Keratinocyte (primary cell): ENCODE measurements around the gene BICD1. TPM values are rescaled to one million over a fixed set of nuclear protein-coding genes. Genes with fewer than 3 reads are reported as not detected.

Source experiments
- DNase-seq: peaks from one replicate; pipeline ENCODE4 v3.0.0-alpha.2; 2011; ENCODE audit warnings: low read depth, missing footprints, low spot score
- FAIRE-seq: peaks from 2 replicates; lab custom pipeline; 2011; peaks lifted over from hg19 to GRCh38; lab: Jason Lieb, UNC
- H2AFZ ChIP-seq: 2 replicates; pipeline ENCODE4 v1.6.0; 2012; ENCODE audit warnings: low read length, control low read depth, inconsistent platforms; ENCODE audit not compliant: control insufficient read depth
- H3K27ac ChIP-seq: 2 replicates; pipeline ENCODE4 v1.5.1; 2011; ENCODE audit warnings: low read length; ENCODE audit not compliant: control insufficient read depth, insufficient read depth
- H3K27me3 ChIP-seq: 3 replicates; pipeline ENCODE4 v1.6.0; 2011; ENCODE audit warnings: low read length; ENCODE audit not compliant: control insufficient read depth, insufficient read depth; ENCODE audit errors: extremely low read depth
- H3K36me3 ChIP-seq, 2 experiments: 2 replicates in 1 of 2; 3 replicates in 1 of 2; pipeline ENCODE4 v1.5.1; 2011; ENCODE audit warnings: low read length in 2 of 2, mild to moderate bottlenecking in 1 of 2; ENCODE audit not compliant: control insufficient read depth in 2 of 2, insufficient read depth in 2 of 2; ENCODE audit errors: extremely low read depth in 1 of 2
- H3K4me1 ChIP-seq: 3 replicates; pipeline ENCODE4 v1.5.1; 2011; ENCODE audit warnings: low read length; ENCODE audit not compliant: control insufficient read depth, insufficient read depth; ENCODE audit errors: extremely low read depth
- H3K4me2 ChIP-seq: 3 replicates; pipeline ENCODE4 v1.6.0; 2011; ENCODE audit warnings: low read depth, low read length; ENCODE audit not compliant: control insufficient read depth, insufficient read depth; ENCODE audit errors: extremely low read depth
- H3K4me3 ChIP-seq, 3 experiments: fragments of 200-600 bp in 1 of 3; sonication (generic) in 1 of 3; 2 replicates in 2 of 3; 3 replicates in 1 of 3; pipeline ENCODE4 v1.5.1; 2011 to 2016; ENCODE audit warnings: low read length in 3 of 3, mild to moderate bottlenecking in 3 of 3, control low read depth in 2 of 3, inconsistent platforms in 1 of 3, low read depth in 1 of 3, mixed read lengths in 1 of 3, mixed run types in 1 of 3, moderate library complexity in 1 of 3; ENCODE audit not compliant: control insufficient read depth in 2 of 3, insufficient read depth in 2 of 3; ENCODE audit errors: extremely low read depth in 1 of 3
- H3K79me2 ChIP-seq: 2 replicates; pipeline ENCODE4 v1.6.0; 2012; ENCODE audit warnings: low read length; ENCODE audit not compliant: control insufficient read depth, insufficient read depth
- H3K9ac ChIP-seq: 3 replicates; pipeline ENCODE4 v1.6.0; 2011; ENCODE audit warnings: low read length; ENCODE audit not compliant: control insufficient read depth, insufficient read depth; ENCODE audit errors: extremely low read depth
- H3K9me1 ChIP-seq: 3 replicates; pipeline ENCODE4 v1.6.0; 2011; ENCODE audit warnings: low read length; ENCODE audit not compliant: control insufficient read depth, insufficient read depth; ENCODE audit errors: extremely low read depth
- H3K9me3 ChIP-seq: 2 replicates; pipeline ENCODE4 v1.5.1; 2012; ENCODE audit warnings: low read depth, low read length; ENCODE audit not compliant: control insufficient read depth
- H4K20me1 ChIP-seq: 3 replicates; pipeline ENCODE4 v1.6.0; 2011; ENCODE audit warnings: low read length; ENCODE audit not compliant: control insufficient read depth, insufficient read depth; ENCODE audit errors: extremely low read depth
- EZH2 ChIP-seq: IDR thresholded peaks from one replicate; pipeline ENCODE4 v1.6.1; 2012; ENCODE audit warnings: inconsistent platforms, mild to moderate bottlenecking, low read length, moderate library complexity
- dilution Hi-C: fragments of 300-500 bp; cut with MboI; formaldehyde crosslinking; loops from one replicate; pipeline ENCODE4 v1.7.0; 2020; ENCODE audit warnings: low sequenced_read_pairs; ENCODE audit not compliant: extremely low pct_ligation_motif_present
- polyA plus RNA-seq, 5 experiments: library from polyadenylated mRNA; depleted of rRNA in 3 of 5; stranded (reverse) in 3 of 5; stranded (forward) in 1 of 5; unstranded in 1 of 5; fragments of >200 nt; gene quantifications; 1 replicate in 1 of 5; 2 replicates in 3 of 5; 3 replicates in 1 of 5; pipeline versions ENCODE4 v1.2.1 to v1.2.3, GENCODE V29; 2011 to 2012; ENCODE audit warnings: missing spikeins in 2 of 5, low read depth in 1 of 5, low replicate concordance in 1 of 5
- TF ChIP-seq, protein P1 (sequence below), 3 experiments: IDR thresholded peaks in 1 of 3; conservative IDR thresholded peaks in 1 of 3; optimal IDR thresholded peaks in 1 of 3; 2 replicates in 2 of 3; 3 replicates in 1 of 3; pipeline versions ENCODE3 to v1.5.1; 2011; ENCODE audit warnings: low read length in 3 of 3, mild to moderate bottlenecking in 3 of 3, moderate library complexity in 2 of 3, control low read depth in 1 of 3, inconsistent platforms in 1 of 3; ENCODE audit not compliant: insufficient read depth in 2 of 3; ENCODE audit errors: extremely low read depth in 1 of 3

The BICD1 gene
- polyA plus RNA-seq, 1 donor (not counting 4 experiments of a cell fraction or from before 2014, with no cell fraction given) = 10.2 TPM

DNA sequence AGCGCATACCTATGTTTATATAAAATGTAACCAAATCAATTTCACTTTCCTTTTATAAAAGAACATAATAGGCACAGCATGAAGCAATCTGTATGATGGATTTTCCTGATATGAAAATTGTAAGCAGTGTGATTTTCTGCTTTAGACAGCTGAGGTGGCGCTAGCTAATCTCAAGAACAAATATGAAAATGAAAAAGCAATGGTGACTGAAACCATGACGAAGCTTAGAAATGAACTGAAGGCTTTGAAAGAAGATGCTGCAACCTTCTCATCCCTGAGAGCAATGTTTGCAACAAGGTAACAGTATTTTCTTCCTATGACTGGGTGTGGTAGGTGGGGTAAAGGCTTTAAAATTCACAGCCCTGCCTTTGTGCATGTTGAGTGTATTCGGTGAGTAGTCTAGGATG lies 227.7 kb downstream of the BICD1 start:
- Histone ChIP-seq H3K9me1 (no peaks in the 10 kb centered on the region), H3K36me3 (peaks cover 5% of the 10 kb centered on the region in 2 experiments), H3K4me2 (no peak overlapping the region), H3K9ac (no peak overlapping the region), H3K27me3 (no peaks in the 10 kb centered on the region), H3K4me1 (peaks cover 12% of the 10 kb centered on the region), H2AFZ (no peak overlapping the region), H3K79me2 (no peaks in the 10 kb centered on the region), H3K27ac (no peak overlapping the region), H3K9me3 (no peaks in the 10 kb centered on the region), H3K4me3 (no peak overlapping the region), H4K20me1 (no peaks in the 10 kb centered on the region)
- DNase-seq = no peak
- TF ChIP-seq, protein P1, sequence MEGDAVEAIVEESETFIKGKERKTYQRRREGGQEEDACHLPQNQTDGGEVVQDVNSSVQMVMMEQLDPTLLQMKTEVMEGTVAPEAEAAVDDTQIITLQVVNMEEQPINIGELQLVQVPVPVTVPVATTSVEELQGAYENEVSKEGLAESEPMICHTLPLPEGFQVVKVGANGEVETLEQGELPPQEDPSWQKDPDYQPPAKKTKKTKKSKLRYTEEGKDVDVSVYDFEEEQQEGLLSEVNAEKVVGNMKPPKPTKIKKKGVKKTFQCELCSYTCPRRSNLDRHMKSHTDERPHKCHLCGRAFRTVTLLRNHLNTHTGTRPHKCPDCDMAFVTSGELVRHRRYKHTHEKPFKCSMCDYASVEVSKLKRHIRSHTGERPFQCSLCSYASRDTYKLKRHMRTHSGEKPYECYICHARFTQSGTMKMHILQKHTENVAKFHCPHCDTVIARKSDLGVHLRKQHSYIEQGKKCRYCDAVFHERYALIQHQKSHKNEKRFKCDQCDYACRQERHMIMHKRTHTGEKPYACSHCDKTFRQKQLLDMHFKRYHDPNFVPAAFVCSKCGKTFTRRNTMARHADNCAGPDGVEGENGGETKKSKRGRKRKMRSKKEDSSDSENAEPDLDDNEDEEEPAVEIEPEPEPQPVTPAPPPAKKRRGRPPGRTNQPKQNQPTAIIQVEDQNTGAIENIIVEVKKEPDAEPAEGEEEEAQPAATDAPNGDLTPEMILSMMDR (optimal IDR thresholded peaks at IDR 0.05 in 1 of 3, IDR thresholded peaks at IDR 0.05 in 1 of 3, conservative IDR thresholded peaks at IDR 0.05 in 1 of 3; ENCODE audit: extremely low read depth in 1 of 3, insufficient read depth in 2 of 3, low read length in 3 of 3) = no peak
- no peak for TF ChIP-seq EZH2
- no peak for FAIRE-seq
- dilution Hi-C loops = no loop called here

DNA sequence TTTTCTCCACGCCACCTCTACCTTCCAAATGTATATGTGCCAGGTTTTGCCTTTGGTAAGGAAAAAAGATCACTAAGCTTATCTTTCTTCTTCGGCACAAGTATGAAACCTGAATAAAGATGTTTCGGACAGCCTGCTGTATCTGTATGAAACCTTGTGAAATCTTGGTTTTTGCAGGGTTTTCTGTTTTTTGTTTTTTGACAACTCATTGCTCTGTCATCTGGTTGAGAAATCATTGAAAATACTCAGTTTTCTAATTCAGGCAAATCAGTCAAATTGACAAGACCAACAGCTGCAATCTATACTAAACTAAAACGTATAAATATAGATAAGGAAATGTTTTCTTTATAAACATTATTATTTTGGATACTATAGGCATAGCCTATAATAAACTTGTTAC lies 229.6 kb downstream of the BICD1 start:
- H4K20me1 ChIP-seq = no peaks in the 10 kb centered on the region
- H3K27ac ChIP-seq = no peak overlapping the region
- FAIRE-seq (no peak), DNase-seq (no peak)
- H3K9ac ChIP-seq = no peak overlapping the region
- no peaks in the 10 kb centered on the region for H3K9me1 ChIP-seq
- H3K4me1 ChIP-seq = peaks cover 5% of the 10 kb centered on the region
- no peaks in the 10 kb centered on the region for H3K27me3 ChIP-seq
- dilution Hi-C loops = no loop called here
- TF ChIP-seq, protein P1 (optimal IDR thresholded peaks at IDR 0.05 in 1 of 3, IDR thresholded peaks at IDR 0.05 in 1 of 3, conservative IDR thresholded peaks at IDR 0.05 in 1 of 3; ENCODE audit: extremely low read depth in 1 of 3, insufficient read depth in 2 of 3, low read length in 3 of 3) = no peak
- H3K9me3 ChIP-seq = no peaks in the 10 kb centered on the region
- no peak overlapping the region for H3K4me3 ChIP-seq
- H3K36me3 ChIP-seq = peaks cover 5% of the 10 kb centered on the region in 2 experiments
- no peaks in the 10 kb centered on the region for H3K79me2 ChIP-seq
- H3K4me2 ChIP-seq = no peak overlapping the region
- no peak overlapping the region for H2AFZ ChIP-seq
